GM21723 (cell line): ENCODE results near the gene LARP4B.

Experiments
- ATAC-seq: cut with Tn5 transposase; IDR thresholded peaks from one replicate; pipeline ENCODE4 v1.9.1; 2021; ENCODE audit warnings: mild to moderate bottlenecking, moderate library complexity; ENCODE audit not compliant: unreplicated experiment

LARP4B gene

DNA sequence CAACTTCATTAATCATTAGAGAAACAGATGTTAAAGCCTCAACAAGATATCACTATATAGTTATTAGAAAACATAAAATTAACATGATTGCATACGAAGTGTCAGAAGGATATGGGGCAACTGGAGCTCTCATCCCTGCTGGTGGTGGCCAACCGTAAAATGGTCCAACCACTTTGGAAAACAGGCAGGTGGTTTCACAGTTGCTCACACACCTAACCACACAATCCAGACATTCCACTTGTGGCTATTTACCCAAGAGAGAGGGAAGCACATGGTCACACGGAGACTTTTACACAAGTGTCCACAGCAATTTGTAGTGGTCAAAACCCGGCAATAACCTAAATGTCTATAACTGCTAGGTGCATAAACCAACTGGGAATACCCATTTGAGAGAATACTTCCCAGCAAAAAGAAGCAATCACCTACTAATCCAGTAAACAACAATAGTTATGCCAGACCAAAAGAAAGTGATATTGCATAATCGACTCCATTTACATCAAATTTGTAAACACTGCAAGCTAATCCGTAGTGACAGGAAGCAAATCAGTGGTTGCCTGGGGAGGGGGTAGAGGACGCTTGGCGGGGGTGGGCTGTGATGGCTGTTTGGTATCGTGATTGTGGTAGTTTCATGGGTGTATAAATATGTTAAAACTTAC, 91.8 kb downstream of the LARP4B start:
- no peak for ATAC-seq

DNA sequence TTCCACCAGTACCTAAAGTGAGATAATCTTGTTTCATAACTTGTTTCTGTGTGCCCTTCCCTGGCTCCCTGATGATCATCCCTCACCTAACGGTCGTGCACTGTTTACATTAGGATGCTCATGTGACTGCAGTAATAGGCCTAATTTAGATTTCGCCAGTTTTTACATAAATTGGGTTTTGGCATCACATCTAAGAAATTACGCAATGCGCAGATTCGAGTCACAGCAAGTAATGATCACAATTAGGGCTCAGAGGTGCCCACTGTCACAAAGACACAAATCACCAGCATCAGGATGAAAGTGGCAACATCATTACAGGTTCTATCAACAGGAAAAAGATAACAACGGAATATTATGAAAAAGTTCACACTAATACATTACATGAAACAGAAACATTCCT, 94.7 kb downstream of the LARP4B start:
- ATAC-seq = no peak

DNA sequence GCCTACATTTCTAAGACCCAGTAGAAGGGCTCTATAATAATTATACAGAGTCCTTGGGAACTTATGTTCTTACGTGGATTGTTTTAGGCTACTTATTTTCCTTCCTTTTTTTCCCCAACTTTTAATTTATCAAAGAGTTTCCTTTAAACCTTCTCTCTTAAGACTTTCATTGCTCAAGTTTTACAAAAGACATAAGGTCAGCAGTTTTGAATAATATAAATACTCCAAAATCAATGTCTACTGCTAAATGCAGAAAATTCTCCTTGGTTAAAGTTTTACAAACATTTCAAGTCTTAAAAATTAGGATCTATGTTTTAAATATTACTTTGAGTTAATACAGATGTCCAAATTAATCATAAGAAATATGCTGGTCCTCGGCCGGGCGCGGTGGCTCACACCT, 97.0 kb downstream of the LARP4B start:
- ATAC-seq = no peak

DNA sequence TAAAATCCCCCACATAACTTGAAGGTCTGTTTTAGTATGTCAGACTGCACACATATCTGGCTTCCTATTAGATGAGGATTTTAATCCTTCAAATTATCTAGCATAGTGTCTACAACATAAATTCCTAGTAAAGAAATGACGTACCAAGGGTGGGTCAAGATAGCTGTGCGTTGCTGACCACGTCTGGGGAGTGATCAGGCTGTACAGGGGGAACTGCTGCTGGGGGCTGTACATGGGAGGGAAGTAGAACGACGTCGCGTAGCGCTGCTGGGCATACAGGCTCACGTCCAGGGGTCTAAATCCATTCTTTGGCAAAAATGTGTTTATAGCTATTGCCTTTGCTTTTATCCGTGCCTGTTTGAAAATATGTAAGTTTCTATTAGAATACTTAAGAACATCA, 102.3 kb downstream of the LARP4B start:
- ATAC-seq = no peak

DNA sequence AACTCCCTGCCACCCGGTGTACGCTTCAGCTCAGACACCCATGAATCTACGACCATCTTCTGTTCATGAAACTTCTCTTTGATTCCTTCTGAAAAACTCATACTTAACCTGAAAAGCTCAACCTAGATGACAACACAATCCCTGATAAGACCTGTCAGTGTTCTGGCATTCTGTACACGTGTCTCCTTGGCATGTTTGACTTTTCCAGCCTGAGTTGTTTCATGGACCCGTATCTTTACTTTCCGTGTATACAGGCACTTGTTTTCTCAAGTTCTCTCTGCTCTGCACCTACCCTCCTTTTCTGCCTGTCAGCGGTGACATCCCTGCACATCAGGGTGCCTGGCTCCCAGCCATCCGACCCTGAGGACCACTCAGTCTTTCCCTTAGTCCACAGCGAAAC, 103.3 kb downstream of the LARP4B start:
- ATAC-seq = no peak

DNA sequence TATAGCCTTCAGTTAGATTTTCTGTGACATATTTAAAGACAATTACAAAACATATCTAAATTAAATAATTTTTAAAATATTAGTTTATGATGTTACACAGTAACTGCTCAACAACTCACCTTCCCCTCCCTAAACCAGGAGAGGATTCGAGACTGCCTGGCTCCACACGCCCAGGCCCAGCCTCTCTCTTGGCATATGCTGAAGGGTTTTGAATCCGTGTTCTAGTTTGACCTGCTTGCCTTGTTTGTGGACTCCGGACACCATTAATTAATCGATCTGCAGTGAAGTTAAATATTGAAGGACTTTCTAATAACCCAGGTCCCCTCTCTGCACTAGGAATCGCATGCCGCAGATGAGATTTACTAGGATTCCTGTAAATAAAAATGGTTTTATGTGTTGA, 106.6 kb downstream of the LARP4B start:
- ATAC-seq = no peak

DNA sequence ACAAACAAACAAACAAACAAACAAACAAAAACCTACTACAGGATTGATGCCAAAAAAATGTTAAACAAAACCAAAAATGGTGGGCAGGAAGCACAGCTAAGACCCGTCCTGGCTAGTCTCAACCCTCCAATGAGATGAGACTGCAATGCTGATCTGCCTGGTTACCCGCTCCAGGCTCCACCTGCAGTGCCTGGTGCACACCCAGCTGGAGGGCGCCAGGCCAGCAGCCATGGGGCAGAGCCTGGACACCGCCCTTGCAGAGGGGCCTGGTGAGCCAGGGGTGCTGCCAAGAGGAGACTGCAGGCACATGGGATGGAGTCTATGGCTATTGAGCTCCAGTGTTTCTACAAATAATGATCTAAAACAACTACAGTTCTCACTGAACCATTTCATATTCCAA, 107.0 kb downstream of the LARP4B start:
- ATAC-seq = no peak

DNA sequence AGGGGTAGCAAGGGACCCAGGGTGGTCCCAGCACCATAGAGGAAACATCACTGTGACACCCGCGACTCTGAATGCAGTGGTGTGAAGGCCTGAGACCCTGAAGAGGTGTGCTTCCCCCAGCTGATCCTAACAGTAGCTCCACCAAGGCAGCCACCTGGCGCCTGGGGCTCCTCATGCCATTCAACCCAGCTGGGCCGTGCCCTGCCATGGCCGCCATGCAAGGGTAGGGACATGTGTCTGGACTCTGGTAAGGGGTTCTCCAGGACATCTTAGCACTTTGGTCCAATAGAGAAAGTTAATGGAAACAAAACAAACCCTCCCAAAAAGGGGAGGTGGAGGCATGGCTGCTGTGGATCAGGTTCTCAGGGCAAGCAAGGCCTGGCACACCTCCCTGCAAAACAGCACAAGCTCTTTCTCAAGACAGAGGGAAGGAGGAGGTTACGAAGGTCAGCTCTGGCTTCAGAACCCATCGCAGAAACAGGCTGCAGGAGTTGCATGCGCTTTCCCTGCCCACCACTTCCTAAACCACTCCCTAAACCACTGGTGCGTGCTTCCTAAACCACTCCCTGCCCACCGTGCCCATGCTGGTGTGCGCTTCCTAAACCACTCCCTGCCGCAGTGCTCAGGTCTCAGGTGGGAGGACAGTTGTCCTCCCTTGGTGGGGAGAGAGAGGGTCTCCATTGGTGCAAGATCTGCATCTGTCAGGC, 108.7 kb downstream of the LARP4B start:
- peak; percentile 43 for ATAC-seq

DNA sequence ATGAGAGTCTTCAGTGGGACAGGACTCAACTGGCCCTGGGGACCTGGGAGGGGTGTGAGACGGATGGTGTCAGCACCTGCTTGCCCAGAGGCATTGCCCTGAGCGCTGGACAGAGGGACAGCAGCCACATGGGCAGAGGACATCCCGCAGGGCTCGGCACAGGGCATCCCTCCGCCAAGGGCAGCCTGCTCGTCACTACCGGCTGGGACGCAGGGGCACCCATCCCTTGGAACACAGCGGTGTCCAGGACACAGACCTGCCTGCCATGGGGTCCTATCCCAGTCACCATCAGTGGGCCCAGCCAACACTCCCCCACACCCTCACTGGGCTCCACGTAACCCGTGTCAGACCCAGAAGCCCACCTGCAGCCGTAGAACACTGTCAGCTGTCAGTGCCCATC, 109.3 kb downstream of the LARP4B start:
- no peak for ATAC-seq

DNA sequence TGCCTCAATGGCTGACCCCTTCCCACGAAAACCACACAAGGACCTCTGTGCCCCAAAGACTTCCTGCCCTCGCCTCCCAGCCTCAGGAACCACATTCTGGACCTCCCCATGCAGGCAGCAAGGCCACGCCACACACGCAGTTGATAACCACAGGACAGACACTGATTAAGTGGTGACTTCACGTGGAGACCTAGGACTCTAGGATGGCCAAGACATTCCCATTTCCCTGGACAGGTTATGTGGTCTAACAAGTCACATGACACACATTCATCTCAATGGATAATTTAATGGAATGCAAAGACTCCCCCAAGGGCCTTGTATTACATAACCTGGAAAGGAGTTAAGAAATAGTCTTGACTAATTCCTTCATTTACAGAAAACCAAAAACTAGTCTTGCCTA, 110.2 kb downstream of the LARP4B start:
- no peak for ATAC-seq

DNA sequence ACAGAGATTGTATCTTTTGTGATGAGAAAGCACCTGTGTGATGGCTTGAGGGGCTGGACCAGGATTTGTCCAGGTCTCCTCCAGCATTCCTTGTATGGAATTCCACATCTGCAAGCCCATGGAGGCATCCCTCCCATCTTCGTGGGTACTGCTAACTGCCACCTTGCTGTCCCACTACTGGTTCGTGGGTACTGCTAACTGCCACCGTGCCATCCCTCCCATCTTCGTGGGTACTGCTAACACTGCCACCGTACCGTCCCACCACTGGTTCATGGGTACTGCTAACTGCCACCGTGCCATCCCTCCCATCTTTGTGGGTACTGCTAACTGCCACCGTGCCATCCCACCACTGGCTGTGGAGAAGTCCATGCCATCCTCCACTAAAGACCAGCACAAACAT, 111.7 kb downstream of the LARP4B start:
- no peak for ATAC-seq

DNA sequence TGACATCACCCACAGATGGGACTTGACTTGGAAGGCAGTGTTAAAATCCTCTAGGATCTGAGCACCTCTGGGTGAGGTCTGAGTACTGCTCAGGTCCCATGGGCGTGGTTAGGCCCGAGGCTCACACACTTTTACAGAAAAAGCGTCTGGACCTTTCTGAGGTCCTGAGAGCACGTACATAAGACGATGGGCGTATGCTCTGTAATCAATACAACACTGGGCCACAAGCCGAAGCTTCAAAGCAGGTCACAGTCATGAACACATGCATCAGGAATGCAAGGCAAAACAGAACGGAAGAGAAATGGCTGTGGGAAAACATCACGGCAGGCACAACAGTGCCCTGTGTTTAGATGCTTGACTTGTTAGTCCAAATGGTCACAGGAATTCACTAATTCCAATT, 112.2 kb downstream of the LARP4B start:
- no peak for ATAC-seq

DNA sequence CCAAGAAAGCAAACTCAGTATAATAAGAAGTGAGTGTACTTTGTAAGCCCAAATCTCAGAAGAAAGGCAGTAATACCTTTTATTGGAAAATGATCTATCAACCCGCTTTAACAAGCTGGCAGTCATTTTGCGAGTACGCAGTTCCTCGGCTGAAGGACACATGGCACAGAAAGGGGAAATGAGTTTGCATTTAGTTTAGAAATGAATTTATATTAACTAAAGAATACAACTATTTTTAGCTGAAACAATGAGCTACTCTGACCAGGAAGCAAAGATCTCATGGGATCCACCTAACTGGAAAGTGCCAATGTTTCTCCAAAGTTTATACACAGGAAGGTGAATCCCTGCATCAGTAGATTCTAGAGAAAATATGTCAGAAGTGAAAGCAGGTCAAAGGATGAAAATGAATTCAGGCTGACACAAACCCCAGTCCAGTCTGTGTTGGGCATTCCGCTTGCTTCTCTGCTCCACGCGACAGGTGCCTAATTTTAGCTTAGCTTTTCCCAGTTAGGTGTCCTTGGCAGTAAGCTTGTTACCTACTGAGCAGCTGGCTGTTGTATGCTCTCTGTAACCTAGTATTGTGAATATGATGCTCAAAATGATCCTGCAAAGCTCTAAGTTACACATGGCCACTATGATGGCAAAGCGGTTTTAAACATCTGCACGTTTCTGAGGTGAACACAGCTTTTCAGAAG, 112.8 kb downstream of the LARP4B start:
- ATAC-seq = no peak

DNA sequence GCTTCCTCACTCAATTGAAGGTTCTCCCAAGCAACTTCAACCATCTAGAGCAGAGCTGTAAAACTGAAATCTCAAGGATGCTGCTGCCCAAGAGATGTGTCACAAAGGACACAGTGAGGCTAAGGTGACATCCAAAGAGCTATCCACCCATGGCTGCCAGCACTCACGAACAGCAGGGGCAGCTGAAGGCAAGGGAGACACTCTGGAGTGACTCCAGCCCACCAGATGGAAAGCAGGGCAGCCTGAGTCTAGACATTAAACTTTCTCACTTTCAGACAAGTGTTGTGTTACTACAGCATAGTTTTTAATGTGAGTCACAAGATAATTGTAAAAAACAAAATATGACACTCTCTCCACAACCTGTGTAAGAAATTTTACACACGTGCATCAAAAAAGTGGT, 113.5 kb downstream of the LARP4B start:
- ATAC-seq = no peak

DNA sequence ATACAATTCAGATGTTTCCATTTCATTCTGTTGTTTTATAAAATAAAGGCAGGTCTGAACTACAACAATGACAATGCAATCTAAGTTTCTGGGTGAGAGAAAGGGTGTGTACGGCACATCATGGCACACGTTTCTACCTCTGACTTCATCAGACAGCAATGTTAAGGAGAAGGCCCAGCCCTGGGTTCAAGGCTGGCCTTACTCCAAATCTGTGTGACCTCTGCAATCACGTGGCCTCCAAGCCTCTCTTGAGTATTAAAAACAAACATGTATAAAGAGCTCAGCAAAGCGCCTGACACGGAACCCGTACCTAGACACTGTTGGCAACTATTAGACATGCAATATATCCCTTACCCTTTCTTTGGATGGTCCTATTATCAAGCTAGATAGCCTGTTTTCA, 114.1 kb downstream of the LARP4B start:
- no peak for ATAC-seq

DNA sequence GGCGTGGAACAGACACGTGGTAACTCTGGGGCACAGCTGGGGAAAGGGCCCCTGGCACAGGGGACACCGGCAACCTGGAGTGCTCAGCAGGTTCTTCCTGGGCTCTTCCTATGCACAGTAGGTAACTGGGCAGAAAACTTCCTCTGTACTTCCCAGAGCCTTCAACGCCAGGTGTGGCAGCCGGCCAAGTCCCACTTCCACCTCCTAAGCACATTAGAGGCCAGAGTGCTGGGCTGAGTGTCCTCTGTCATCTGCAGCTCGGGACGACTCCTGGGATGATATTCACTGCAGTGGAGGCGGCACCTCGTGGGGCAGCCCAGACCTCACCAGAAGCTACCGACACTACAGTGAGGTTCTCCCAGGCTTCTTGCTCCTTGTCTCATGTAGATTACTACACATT, 114.5 kb downstream of the LARP4B start:
- ATAC-seq = no peak

DNA sequence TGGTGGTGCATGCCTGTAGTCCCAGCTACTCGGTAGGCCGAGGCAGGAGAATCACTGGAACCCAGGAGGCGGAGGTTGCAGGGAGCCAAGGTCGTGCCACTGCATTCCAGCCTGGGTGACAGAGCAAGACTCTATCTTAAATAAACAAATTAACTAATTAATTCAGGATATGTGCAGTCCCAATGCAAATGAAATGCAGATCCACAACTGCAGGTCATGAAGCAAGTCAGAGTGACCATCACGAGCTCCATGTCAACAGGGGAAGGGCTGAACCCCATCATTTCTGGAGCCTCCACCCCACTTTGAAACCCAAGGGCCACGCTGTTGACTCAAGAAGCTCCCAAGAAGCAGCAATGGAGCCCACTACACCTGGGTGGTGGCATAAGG, 115.4 kb downstream of the LARP4B start:
- ATAC-seq = no peak

DNA sequence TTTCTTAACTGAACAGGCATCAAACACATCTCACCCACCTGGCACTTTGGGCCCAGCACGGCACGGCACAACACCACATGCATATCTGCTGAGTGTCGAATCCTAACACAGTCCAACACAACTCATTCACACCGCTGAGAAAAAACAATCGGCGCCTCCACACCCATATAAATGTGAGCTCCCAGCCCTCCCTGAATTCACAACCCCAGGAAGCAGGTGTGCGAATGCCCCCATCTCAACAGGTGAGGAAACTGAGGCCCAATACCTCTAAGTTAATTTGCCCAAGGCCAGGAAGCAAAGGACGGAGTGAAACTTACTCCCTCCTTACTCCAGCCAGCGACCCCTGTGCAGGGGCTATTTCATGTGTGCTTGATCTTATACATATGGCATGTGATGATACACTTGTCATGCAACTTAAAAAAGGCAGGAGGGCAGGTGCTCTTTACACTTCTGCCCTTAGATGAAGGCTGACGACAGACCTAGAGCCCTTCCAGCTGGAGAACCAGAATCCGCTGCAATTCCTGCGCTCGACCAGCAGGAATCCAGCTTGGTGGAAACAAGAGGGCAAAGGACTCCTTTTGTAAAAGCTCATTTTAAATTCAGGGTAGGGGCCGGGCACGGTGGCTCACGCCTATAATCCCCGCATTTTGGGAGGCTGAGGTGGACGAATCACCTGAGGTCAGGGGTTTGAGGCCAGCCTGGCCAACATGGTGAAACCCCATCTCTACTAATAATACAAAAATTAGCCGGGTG, 116.0 kb downstream of the LARP4B start:
- ATAC-seq = no peak

DNA sequence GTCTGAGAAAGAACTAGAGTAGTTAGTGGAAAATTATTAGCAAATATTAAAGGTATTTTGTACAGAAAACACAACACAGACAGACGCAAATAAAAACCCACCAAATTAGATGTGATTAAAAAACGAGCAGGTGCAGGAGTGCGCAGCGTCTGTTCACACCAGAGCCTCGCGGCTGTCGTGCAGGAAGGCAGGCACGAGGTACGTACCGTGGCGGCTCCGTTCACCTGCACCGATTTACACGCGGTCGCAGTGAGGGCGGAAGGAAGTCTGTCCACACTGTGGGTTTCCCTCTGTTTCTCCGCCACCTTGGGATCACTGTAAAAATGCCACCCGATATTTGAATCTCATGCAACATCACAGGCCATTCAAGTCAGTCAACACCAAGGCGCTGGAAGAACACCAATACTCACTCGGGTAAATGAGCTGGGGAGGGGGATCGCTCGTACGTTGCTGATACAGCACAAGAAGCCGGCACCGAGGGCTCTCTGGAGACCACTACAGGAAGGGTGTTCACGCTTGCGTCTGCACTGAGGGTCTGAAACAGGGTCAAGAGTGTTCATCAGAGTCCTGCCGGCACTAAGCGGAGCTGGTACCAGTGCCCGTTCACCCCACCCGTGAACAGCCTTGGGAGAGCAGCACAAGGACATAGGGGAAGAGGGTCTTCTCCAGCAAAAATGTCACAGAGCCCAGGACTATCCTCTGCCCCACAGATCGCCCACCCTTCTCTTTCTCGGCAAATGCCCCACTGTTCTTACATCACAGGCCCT, 116.8 kb downstream of the LARP4B start:
- no peak for ATAC-seq

DNA sequence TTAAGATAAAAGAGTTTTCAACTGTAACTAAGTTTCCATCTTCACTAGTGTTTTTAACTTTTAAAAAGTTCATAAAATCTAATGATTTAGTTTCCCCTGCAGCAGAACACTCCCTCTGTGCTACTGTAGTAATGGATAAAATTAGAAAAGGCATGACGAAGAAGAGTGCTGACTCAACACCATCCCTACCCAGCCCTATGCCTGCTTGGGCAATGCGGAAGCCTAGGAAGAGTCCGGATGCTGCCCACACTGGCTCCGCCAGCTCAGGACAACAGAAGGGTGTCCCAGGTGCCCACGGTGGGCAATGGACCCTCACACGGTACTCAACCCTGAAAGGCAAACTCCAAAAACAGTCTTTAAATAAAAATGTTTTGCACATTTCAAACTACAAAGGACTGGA, 118.2 kb downstream of the LARP4B start:
- no peak for ATAC-seq

DNA sequence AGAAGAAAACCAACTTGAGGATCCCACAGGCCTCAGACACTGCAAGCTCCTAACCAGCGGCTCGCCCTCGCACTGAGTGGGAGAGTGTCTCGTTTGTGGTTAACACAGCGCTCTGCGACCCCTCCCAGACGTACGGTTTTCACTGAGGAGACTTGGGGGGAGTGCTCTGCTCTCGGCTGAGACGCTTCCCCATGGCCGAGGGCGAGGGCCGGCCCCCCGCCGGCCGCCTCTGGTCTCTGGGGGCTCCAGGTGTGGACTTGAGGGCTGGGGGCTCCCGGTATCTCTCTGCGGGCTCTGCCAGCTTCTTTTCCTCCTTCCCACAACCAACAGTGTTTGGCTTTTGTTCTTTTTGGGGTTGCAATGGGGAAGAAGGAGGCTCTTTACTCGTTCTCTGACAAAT, 118.7 kb downstream of the LARP4B start:
- no peak for ATAC-seq
